Measurements from ENCODE around the gene VCAN.

DNA sequence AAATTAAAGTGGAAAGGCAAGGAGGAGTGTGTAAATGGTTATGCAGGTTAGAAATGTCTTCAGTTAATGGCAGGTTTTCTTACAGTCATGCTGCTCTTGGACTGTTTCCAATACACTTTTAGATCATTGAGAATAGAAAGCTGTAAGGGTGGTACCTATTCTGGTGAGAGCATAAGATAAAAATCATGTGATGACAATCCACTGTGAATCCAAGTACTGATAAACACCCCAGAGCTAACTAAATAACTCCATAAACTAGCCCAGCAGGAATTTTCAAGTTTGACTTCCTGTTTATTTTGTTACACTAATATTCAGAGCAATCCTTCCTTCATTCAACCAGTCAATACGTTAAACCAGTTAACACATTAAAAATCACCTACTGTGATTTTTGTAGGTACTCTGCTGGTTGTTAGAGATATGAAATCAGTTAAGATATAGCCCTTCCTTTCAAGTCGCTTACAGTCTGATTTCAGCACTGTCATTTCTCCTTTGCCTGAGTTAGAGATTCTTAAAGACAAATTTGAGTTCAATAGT lies 22.6 kb downstream of the VCAN start:
- TF ChIP-seq, protein P1, sequence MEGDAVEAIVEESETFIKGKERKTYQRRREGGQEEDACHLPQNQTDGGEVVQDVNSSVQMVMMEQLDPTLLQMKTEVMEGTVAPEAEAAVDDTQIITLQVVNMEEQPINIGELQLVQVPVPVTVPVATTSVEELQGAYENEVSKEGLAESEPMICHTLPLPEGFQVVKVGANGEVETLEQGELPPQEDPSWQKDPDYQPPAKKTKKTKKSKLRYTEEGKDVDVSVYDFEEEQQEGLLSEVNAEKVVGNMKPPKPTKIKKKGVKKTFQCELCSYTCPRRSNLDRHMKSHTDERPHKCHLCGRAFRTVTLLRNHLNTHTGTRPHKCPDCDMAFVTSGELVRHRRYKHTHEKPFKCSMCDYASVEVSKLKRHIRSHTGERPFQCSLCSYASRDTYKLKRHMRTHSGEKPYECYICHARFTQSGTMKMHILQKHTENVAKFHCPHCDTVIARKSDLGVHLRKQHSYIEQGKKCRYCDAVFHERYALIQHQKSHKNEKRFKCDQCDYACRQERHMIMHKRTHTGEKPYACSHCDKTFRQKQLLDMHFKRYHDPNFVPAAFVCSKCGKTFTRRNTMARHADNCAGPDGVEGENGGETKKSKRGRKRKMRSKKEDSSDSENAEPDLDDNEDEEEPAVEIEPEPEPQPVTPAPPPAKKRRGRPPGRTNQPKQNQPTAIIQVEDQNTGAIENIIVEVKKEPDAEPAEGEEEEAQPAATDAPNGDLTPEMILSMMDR (conservative IDR thresholded peaks at IDR 0.05; ENCODE audit: low read depth in 2 of 2), result no peak
- no peak for TF ChIP-seq EZH2 (IDR thresholded peaks at IDR 0.05; ENCODE audit: low read depth, unreplicated experiment)
- TF ChIP-seq CREB1 (CRISPR knock-in tag; IDR thresholded peaks at IDR 0.05; ENCODE audit: low read depth), result no peak
- no peak for TF ChIP-seq POLR2AphosphoS5 (IDR thresholded peaks at IDR 0.05; ENCODE audit: low read depth)
- TF ChIP-seq JUNB (IDR thresholded peaks at IDR 0.05; ENCODE audit: unreplicated experiment), result no peak
- TF ChIP-seq, protein P2, sequence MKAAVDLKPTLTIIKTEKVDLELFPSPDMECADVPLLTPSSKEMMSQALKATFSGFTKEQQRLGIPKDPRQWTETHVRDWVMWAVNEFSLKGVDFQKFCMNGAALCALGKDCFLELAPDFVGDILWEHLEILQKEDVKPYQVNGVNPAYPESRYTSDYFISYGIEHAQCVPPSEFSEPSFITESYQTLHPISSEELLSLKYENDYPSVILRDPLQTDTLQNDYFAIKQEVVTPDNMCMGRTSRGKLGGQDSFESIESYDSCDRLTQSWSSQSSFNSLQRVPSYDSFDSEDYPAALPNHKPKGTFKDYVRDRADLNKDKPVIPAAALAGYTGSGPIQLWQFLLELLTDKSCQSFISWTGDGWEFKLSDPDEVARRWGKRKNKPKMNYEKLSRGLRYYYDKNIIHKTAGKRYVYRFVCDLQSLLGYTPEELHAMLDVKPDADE (IDR thresholded peaks at IDR 0.05), result no peak
- TF ChIP-seq, protein P3, sequence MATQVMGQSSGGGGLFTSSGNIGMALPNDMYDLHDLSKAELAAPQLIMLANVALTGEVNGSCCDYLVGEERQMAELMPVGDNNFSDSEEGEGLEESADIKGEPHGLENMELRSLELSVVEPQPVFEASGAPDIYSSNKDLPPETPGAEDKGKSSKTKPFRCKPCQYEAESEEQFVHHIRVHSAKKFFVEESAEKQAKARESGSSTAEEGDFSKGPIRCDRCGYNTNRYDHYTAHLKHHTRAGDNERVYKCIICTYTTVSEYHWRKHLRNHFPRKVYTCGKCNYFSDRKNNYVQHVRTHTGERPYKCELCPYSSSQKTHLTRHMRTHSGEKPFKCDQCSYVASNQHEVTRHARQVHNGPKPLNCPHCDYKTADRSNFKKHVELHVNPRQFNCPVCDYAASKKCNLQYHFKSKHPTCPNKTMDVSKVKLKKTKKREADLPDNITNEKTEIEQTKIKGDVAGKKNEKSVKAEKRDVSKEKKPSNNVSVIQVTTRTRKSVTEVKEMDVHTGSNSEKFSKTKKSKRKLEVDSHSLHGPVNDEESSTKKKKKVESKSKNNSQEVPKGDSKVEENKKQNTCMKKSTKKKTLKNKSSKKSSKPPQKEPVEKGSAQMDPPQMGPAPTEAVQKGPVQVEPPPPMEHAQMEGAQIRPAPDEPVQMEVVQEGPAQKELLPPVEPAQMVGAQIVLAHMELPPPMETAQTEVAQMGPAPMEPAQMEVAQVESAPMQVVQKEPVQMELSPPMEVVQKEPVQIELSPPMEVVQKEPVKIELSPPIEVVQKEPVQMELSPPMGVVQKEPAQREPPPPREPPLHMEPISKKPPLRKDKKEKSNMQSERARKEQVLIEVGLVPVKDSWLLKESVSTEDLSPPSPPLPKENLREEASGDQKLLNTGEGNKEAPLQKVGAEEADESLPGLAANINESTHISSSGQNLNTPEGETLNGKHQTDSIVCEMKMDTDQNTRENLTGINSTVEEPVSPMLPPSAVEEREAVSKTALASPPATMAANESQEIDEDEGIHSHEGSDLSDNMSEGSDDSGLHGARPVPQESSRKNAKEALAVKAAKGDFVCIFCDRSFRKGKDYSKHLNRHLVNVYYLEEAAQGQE (IDR thresholded peaks at IDR 0.05; ENCODE audit: unreplicated experiment), result no peak
- TF ChIP-seq EZH2phosphoT487 (IDR thresholded peaks at IDR 0.05; ENCODE audit: unreplicated experiment), result no peak
- no peak for TF ChIP-seq ZNF331 (CRISPR knock-in tag; IDR thresholded peaks at IDR 0.05; ENCODE audit: low read depth)
- no peak for TF ChIP-seq ZNF114 (CRISPR knock-in tag; IDR thresholded peaks at IDR 0.05)
- TF ChIP-seq ZNF462 (CRISPR knock-in tag; IDR thresholded peaks at IDR 0.05), result no peak
- no peak for TF ChIP-seq STAT1 (IDR thresholded peaks at IDR 0.05; ENCODE audit: unreplicated experiment)
- no peak; the same call in 1 of the 2 replicates for TF ChIP-seq NANOG (IDR thresholded peaks at IDR 0.05; ENCODE audit: borderline replicate concordance)

Measured in GM23338 (cell line).